OCI-LY3 (cell line): ENCODE measurements around the gene KCNQ1.

Source experiments
- H2AFZ ChIP-seq: fragments of 200-600, 300-600 bp; shearing (Covaris generic); 2 replicates; pipeline ENCODE4 v1.6.0; 2014; ENCODE audit warnings: antibody characterized with exemption, low read depth, low read length
- H3K27ac ChIP-seq: fragments of 200-600, 300-600 bp; sonication (generic); 2 replicates; pipeline ENCODE4 v1.5.1; 2014; ENCODE audit warnings: mild to moderate bottlenecking, low read length, moderate library complexity, mixed read lengths
- H3K27me3 ChIP-seq: fragments of 200-600, 300-600 bp; sonication (generic); 2 replicates; pipeline ENCODE4 v1.6.1; 2014; ENCODE audit warnings: low read depth, low read length, mixed read lengths
- H3K36me3 ChIP-seq: fragments of 200-600, 300-600 bp; sonication (generic); replicated peaks from 2 replicates; pipeline ENCODE3; 2014; ENCODE audit warnings: low read depth, low read length, mixed read lengths
- H3K4me1 ChIP-seq: fragments of 300-600, 200-600 bp; sonication (generic); 2 replicates; pipeline ENCODE4 v1.6.1; 2014; ENCODE audit warnings: low read length, mixed read lengths
- H3K4me2 ChIP-seq: fragments of 200-600, 300-600 bp; sonication (generic); 2 replicates; pipeline ENCODE4 v1.6.1; 2014; ENCODE audit warnings: low read length, mixed read lengths
- H3K4me3 ChIP-seq: fragments of 300-600, 200-600 bp; sonication (generic); 2 replicates; pipeline ENCODE4 v1.5.1; 2014; ENCODE audit warnings: antibody characterized with exemption, mild to moderate bottlenecking, low read length, moderate library complexity
- H3K79me2 ChIP-seq: fragments of 300-600, 200-600 bp; shearing (Covaris generic); 2 replicates; pipeline ENCODE4 v1.6.1; 2014; ENCODE audit warnings: mild to moderate bottlenecking, low read length, mixed read lengths
- H3K9ac ChIP-seq: fragments of 300-600, 200-600 bp; shearing (Covaris generic); 2 replicates; pipeline ENCODE4 v1.6.0; 2014; ENCODE audit warnings: mild to moderate bottlenecking, low read length, moderate library complexity
- H3K9me3 ChIP-seq: fragments of 200-600, 300-600 bp; shearing (Covaris generic); 2 replicates; pipeline ENCODE4 v1.6.1; 2014; ENCODE audit warnings: low read length, mixed read lengths; ENCODE audit not compliant: insufficient read depth
- H4K20me1 ChIP-seq: fragments of 200-600, 300-600 bp; sonication (generic); 2 replicates; pipeline ENCODE4 v1.6.1; 2016; ENCODE audit warnings: low read length, mixed read lengths; ENCODE audit not compliant: insufficient read depth
- EZH2phosphoT487 ChIP-seq: fragments of 200-600 bp; shearing (Covaris generic); IDR thresholded peaks from 2 replicates; pipeline ENCODE4 v1.6.1; 2018; ENCODE audit warnings: antibody characterized with exemption, mixed run types, low read depth
- TF ChIP-seq, protein P1 (sequence below): fragments of 200-600, 300-600 bp; sonication (generic); IDR thresholded peaks from 2 replicates; pipeline ENCODE4 v1.5.1; 2014; ENCODE audit warnings: antibody characterized with exemption, low read length, low read depth

KCNQ1 gene

DNA sequence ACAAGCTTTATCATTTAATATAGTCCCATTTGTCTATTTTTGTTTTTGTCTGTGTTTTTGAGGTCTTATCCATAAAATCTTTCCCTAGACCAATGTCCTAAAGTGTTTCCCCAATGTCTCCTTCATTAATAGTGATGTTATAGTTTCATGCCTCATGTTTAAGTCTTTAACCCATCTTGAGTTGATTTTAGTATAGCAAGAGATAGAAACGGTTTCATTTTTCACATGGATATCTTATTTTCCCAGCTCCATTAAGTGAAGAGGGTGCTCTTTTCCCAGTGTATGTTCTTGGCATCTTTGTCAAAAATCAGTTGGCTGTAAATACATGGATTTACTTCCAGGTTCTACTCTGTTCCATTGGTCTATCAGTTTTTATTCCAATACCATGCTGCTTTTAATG, 196.8 kb downstream of the KCNQ1 start:
- no peaks in the 10 kb centered on the region for H3K4me1 ChIP-seq
- H4K20me1 ChIP-seq, result no peaks in the 10 kb centered on the region
- no peak overlapping the region for H3K4me2 ChIP-seq
- no peak overlapping the region for H3K27ac ChIP-seq
- H3K36me3 ChIP-seq, result peaks cover 2% of the 10 kb centered on the region
- TF ChIP-seq, protein P1, sequence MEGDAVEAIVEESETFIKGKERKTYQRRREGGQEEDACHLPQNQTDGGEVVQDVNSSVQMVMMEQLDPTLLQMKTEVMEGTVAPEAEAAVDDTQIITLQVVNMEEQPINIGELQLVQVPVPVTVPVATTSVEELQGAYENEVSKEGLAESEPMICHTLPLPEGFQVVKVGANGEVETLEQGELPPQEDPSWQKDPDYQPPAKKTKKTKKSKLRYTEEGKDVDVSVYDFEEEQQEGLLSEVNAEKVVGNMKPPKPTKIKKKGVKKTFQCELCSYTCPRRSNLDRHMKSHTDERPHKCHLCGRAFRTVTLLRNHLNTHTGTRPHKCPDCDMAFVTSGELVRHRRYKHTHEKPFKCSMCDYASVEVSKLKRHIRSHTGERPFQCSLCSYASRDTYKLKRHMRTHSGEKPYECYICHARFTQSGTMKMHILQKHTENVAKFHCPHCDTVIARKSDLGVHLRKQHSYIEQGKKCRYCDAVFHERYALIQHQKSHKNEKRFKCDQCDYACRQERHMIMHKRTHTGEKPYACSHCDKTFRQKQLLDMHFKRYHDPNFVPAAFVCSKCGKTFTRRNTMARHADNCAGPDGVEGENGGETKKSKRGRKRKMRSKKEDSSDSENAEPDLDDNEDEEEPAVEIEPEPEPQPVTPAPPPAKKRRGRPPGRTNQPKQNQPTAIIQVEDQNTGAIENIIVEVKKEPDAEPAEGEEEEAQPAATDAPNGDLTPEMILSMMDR, result no peak
- no peak overlapping the region for H3K9ac ChIP-seq
- no peak overlapping the region for H3K4me3 ChIP-seq
- H3K79me2 ChIP-seq, result no peaks in the 10 kb centered on the region
- no peaks in the 10 kb centered on the region for H3K27me3 ChIP-seq
- H2AFZ ChIP-seq, result no peak overlapping the region
- H3K9me3 ChIP-seq, result peaks cover 32% of the 10 kb centered on the region

DNA sequence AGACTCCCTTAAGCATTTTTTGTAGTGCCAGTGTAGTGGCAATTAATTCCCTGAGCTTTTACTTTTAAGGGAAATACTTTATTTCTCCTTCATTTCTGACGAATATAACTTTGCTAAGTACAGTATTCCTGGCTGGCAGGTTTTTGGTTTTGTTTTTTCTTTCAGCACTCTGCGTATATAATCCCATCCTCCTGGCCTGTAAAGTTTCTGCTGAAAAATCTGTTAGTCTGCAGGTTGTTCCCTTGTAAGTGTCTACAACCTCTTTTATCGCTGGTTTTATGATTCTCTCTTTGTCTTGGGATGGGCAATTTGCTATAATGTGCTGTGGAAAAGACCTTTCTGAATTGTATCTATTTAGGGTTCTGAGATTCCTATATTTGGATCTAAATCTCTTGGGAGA, 198.9 kb downstream of the KCNQ1 start:
- Histone ChIP-seq H4K20me1 (no peaks in the 10 kb centered on the region), H3K4me1 (no peaks in the 10 kb centered on the region), H3K27ac (no peak overlapping the region), H3K4me2 (no peak overlapping the region), H2AFZ (no peak overlapping the region), H3K9me3 (peaks cover 40% of the 10 kb centered on the region), H3K9ac (no peak overlapping the region), H3K27me3 (no peaks in the 10 kb centered on the region), H3K4me3 (no peak overlapping the region), H3K36me3 (peaks cover 2% of the 10 kb centered on the region), H3K79me2 (no peaks in the 10 kb centered on the region)
- TF ChIP-seq, protein P1, result no peak
- TF ChIP-seq EZH2phosphoT487, result no peak

DNA sequence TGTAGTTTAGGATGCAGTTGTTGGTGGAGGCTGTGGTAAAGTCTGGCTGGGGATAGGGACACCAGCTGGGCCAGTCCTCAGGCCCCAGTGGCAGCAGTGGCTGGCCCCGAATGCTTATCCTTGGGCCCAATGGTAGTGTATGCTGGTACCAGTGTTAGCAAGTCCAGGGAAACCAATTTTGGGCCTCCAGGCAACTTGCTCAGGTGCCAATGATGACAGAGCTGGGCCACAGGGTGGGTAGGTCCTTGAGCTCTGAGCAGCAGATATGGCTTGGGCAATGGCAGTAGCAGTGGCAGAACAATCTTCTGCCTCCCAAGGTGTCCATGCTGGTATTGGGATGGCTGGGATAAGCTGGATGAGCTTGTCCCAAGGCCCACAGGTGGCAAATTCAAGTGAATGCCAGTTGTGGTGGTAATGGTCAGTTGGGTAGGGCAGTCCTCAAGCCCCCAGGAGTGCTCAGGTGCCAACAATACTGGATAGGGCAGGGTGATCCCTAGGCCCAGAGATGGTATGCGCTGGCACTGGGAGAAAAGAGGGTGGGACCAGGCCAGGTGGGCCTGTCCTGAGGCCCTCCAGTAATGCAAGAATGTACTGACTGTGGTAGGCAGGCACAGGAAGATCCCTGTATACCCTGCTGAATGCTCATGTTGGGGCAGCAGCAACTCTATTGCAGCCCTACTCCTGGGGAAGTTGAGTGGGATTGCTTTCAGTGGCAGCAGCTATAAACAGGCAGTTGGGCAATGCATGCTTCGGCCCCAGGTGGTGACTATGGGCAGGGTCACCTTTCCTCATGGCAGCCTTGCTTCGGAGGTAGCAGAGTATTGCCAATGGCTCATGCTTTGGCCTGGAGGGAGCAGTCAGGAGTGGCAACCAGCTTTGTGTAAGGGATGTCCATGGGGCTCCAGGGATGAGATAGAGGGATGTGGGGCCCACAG, 200.3 kb downstream of the KCNQ1 start:
- H3K36me3 ChIP-seq, result peaks cover 2% of the 10 kb centered on the region
- H3K27me3 ChIP-seq, result no peaks in the 10 kb centered on the region
- peaks cover 46% of the 10 kb centered on the region for H3K9me3 ChIP-seq
- H3K4me1 ChIP-seq, result no peaks in the 10 kb centered on the region
- H3K9ac ChIP-seq, result no peak overlapping the region
- H3K27ac ChIP-seq, result no peak overlapping the region
- no peaks in the 10 kb centered on the region for H4K20me1 ChIP-seq
- TF ChIP-seq, protein P1, result no peak
- TF ChIP-seq EZH2phosphoT487, result no peak
- no peak overlapping the region for H2AFZ ChIP-seq
- H3K4me2 ChIP-seq, result no peak overlapping the region
- no peak overlapping the region for H3K4me3 ChIP-seq
- no peaks in the 10 kb centered on the region for H3K79me2 ChIP-seq

DNA sequence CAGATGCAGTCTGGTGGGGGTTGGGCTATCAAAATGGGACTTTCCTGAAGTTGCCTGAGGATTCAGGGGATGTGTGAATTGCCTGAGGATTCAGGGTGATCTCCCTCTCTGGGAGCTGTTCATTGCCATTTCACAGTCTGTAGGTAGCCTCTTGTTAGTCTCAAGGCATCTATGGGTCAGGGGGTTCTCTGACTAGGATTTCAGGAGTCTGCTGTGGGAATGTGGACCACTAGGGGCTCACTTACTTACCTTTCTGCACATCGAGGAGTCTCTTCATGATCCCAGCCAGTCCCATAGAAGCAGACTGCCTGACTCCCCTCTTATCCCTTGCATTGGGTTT, 200.9 kb downstream of the KCNQ1 start:
- H3K4me1 ChIP-seq, result no peaks in the 10 kb centered on the region
- TF ChIP-seq EZH2phosphoT487, result no peak
- TF ChIP-seq, protein P1, result no peak
- no peaks in the 10 kb centered on the region for H4K20me1 ChIP-seq
- H3K4me2 ChIP-seq, result no peak overlapping the region
- H3K36me3 ChIP-seq, result peaks cover 2% of the 10 kb centered on the region
- H3K4me3 ChIP-seq, result no peak overlapping the region
- H2AFZ ChIP-seq, result no peak overlapping the region
- H3K79me2 ChIP-seq, result no peaks in the 10 kb centered on the region
- no peaks in the 10 kb centered on the region for H3K27me3 ChIP-seq
- H3K9ac ChIP-seq, result no peak overlapping the region
- H3K9me3 ChIP-seq, result peaks cover 52% of the 10 kb centered on the region
- H3K27ac ChIP-seq, result no peak overlapping the region
